K562 (cell line): Measurements from ENCODE around the gene SLC30A7. TPM values are rescaled to one million over a fixed set of nuclear protein-coding genes. Genes with fewer than 3 reads are reported as not detected.
A peak's percentile ranks its signal among the peaks of the same experiment; 100 is the strongest.

ENCODE experiments used
- AFF1 ChIP-seq, 2 experiments: fragments of 450-650 bp; IDR thresholded peaks; 2 replicates each; pipeline ENCODE4 v1.6.1; 2018; ENCODE audit warnings: mild to moderate bottlenecking in 2 of 2, low read depth in 1 of 2; ENCODE audit not compliant: partially characterized antibody in 2 of 2
- ASH1L ChIP-seq: fragments of 450-650 bp; IDR thresholded peaks from 2 replicates; pipeline ENCODE4 v1.6.1; 2018; ENCODE audit warnings: borderline replicate concordance, mild to moderate bottlenecking, low read depth; ENCODE audit not compliant: partially characterized antibody
- DDX20 ChIP-seq: fragments of 450-650 bp; IDR thresholded peaks from 2 replicates; pipeline ENCODE4 v1.6.1; 2016; ENCODE audit warnings: missing genetic modification characterization, low read depth, mild to moderate bottlenecking, missing compliant biosample characterization, moderate library complexity
- E4F1 ChIP-seq: fragments of 250-450 bp; sonication (Bioruptor Pico); IDR thresholded peaks from 2 replicates; pipeline ENCODE4 v1.5.0; 2021; ENCODE audit warnings: mild to moderate bottlenecking, borderline replicate concordance
- HBP1 ChIP-seq: fragments of 450-650 bp; formaldehyde crosslinking; IDR thresholded peaks from 2 replicates; pipeline ENCODE4 v1.4.0; 2022; ENCODE audit warnings: missing genetic modification characterization
- HIVEP1 ChIP-seq: fragments of 250-450 bp; sonication (Bioruptor Pico); IDR thresholded peaks from 2 replicates; pipeline ENCODE4 v1.4.0; 2020; ENCODE audit warnings: mild to moderate bottlenecking
- KLF16 ChIP-seq: IDR thresholded peaks from 2 replicates; pipeline ENCODE4 v1.6.1; 2016; ENCODE audit warnings: antibody characterized with exemption
- MNT ChIP-seq, 2 experiments: fragments of 450-650 bp; conservative IDR thresholded peaks; 2 replicates each; pipeline ENCODE4 v1.6.1; 2017; ENCODE audit warnings: mild to moderate bottlenecking in 2 of 2, moderate library complexity in 2 of 2
- RAD51 ChIP-seq: fragments of 450-650 bp; IDR thresholded peaks from 2 replicates; pipeline ENCODE4 v1.7.1; 2016; ENCODE audit warnings: low read depth, mild to moderate bottlenecking, borderline replicate concordance
- RBM25 ChIP-seq: fragments of 200-400 bp; formaldehyde crosslinking; IDR thresholded peaks from 2 replicates; pipeline ENCODE4 v1.6.1; 2018; ENCODE audit warnings: low read length, low read depth, moderate library complexity; ENCODE audit not compliant: severe bottlenecking
- SIN3B ChIP-seq: fragments of 450-650 bp; IDR thresholded peaks from 2 replicates; pipeline ENCODE4 v1.6.1; 2017; ENCODE audit warnings: low read depth, mild to moderate bottlenecking, moderate library complexity
- ZBTB7A ChIP-seq: IDR thresholded peaks from 2 replicates; pipeline ENCODE4 v1.6.1; 2011; ENCODE audit warnings: low read depth, mild to moderate bottlenecking, low read length, moderate library complexity, borderline replicate concordance; ENCODE audit not compliant: control insufficient read depth
- ZNF12 ChIP-seq: sonication (generic); formaldehyde crosslinking; IDR thresholded peaks from 2 replicates; pipeline ENCODE4 v1.4.0; 2020; ENCODE audit warnings: mild to moderate bottlenecking, missing genetic modification reagents
- ZNF133 ChIP-seq: fragments of 250-450 bp; sonication (Bioruptor Pico); IDR thresholded peaks from 2 replicates; pipeline ENCODE4 v1.4.0; 2020; ENCODE audit warnings: mild to moderate bottlenecking
- ZNF184 ChIP-seq: sonication (generic); formaldehyde crosslinking; IDR thresholded peaks from 2 replicates; pipeline ENCODE4 v1.5.0; 2020; ENCODE audit warnings: missing genetic modification reagents
- ZNF23 ChIP-seq: fragments of 250-450 bp; sonication (Bioruptor Pico); IDR thresholded peaks from 2 replicates; pipeline ENCODE4 v1.4.0; 2020; ENCODE audit warnings: mild to moderate bottlenecking
- ZNF239 ChIP-seq: fragments of 250-450 bp; sonication (Bioruptor Pico); IDR thresholded peaks from 2 replicates; pipeline ENCODE4 v1.4.0; 2020; ENCODE audit warnings: mild to moderate bottlenecking
- ZNF253 ChIP-seq: fragments of 250-450 bp; sonication (Bioruptor Pico); conservative IDR thresholded peaks from 2 replicates; pipeline ENCODE4 v1.6.1; 2021; ENCODE audit warnings: mild to moderate bottlenecking
- polyA plus RNA-seq, 8 experiments: library from polyadenylated mRNA; depleted of rRNA in 4 of 8; stranded (reverse) in 5 of 8; unstranded in 3 of 8; fragments of >200 nt; fragmentation: Nextera tagmentation in 2 of 8; fragmentation: Illumina TruSeq in 1 of 8; extraction: Ambion mirVana in 2 of 8; extraction: Trizol in 1 of 8; gene quantifications; 2 replicates each; pipeline versions ENCODE4 v1.2.1 to v1.2.3, GENCODE V29; 2011 to 2014; ENCODE audit warnings: inconsistent platforms in 1 of 8, missing spikeins in 1 of 8
- total RNA-seq, 7 experiments: library from RNA; depleted of rRNA in 6 of 7; stranded (reverse); fragments of >200 nt in 6 of 7; fragmentation: Illumina TruSeq in 2 of 7; extraction: Trizol in 2 of 7; gene quantifications; 2 replicates each; pipeline versions ENCODE4 v1.2.1 to v1.2.3, GENCODE V29; 2011 to 2021; ENCODE audit warnings: low replicate concordance in 1 of 7

The SLC30A7 gene
- total and polyA plus RNA-seq, 9 of the 15 experiments (the other 6 are each of a cell fraction or from before 2014, with no cell fraction given): 3.5 to 17.1 (median 7.2) TPM

- no peak for TF ChIP-seq ASH1L
- TF ChIP-seq HBP1 (CRISPR knock-in tag): no peak
- no peak for TF ChIP-seq RBM25
- TF ChIP-seq ZBTB7A: 0 out of 2 replicates have a peak, but pooled peaks have one; percentile 20
- no peak for TF ChIP-seq ZNF239
- TF ChIP-seq SIN3B: peak; percentile 53; the same call in 1 of the 2 replicates
- TF ChIP-seq DDX20 (tag): no peak
- TF ChIP-seq ZNF253 (CRISPR knock-in tag): no peak
- TF ChIP-seq HIVEP1 (CRISPR knock-in tag): no peak
- no peak for TF ChIP-seq ZNF184 (CRISPR knock-in tag)
- no peak for TF ChIP-seq ZNF133 (CRISPR knock-in tag)
- TF ChIP-seq KLF16: no peak
- TF ChIP-seq RAD51: peak; percentile 30; the same call in 1 of the 2 replicates
- TF ChIP-seq ZNF12: no peak
- TF ChIP-seq E4F1 (CRISPR knock-in tag): peak; percentile 99
- TF ChIP-seq MNT (conservative IDR thresholded peaks at IDR 0.05): peak; percentile 96 to 98
- TF ChIP-seq AFF1 (IDR thresholded peaks at IDR 0.05; ENCODE audit: low read depth in 1 of 2, partially characterized antibody in 2 of 2): peak in 1 of 2 experiments; percentile 15
- TF ChIP-seq ZNF23 (CRISPR knock-in tag): no peak
These were observed 130.0 kb downstream of the SLC30A7 start, which contains the start of gene DPH5 (continued) for GRCh38 chr1:101025657-101026429.
